Activated CD4-positive, alpha-beta T cell treated with anti-CD3 and anti-CD28 coated beads, Interleukin-2, Interleukin-6, amounts not matched to agents 100 ng/mL and 50 ng/mL, durations not matched to agents 16 hours and 8 hours (primary cell): ENCODE measurements around the gene NFATC2.

ENCODE experiments used
- DNase-seq: peaks from one replicate; pipeline ENCODE4 v3.0.0-alpha.2; 2020

NFATC2 gene

GRCh38 chr20:51386586-51386985 is 155.9 kb downstream of the NFATC2 start:
- DNase-seq, result peak; percentile 83

GRCh38 chr20:51385646-51386530 is 156.6 kb downstream of the NFATC2 start:
- DNase-seq, result peak; percentile 61

GRCh38 chr20:51384875-51385274 is 157.6 kb downstream of the NFATC2 start:
- DNase-seq, result peak; percentile 59

GRCh38 chr20:51383891-51384510 is 158.5 kb downstream of the NFATC2 start:
- DNase-seq, result no peak

- no peak for DNase-seq
These were observed 159.3 kb downstream of the NFATC2 start for GRCh38 chr20:51382986-51383821.

- DNase-seq, result no peak
These were observed 160.2 kb downstream of the NFATC2 start for GRCh38 chr20:51382111-51382985.

GRCh38 chr20:51381557-51381956 is 161.0 kb downstream of the NFATC2 start:
- no peak for DNase-seq

- DNase-seq, result no peak
These were observed 161.8 kb downstream of the NFATC2 start for GRCh38 chr20:51380401-51381385.

GRCh38 chr20:51379601-51380341 is 162.7 kb downstream of the NFATC2 start:
- no peak for DNase-seq

GRCh38 chr20:51378171-51378928 is 164.2 kb downstream of the NFATC2 start:
- DNase-seq, result no peak

- no peak for DNase-seq
These were observed 165.4 kb downstream of the NFATC2 start for GRCh38 chr20:51377132-51377531.

GRCh38 chr20:51376111-51376510 is 166.4 kb downstream of the NFATC2 start:
- DNase-seq, result no peak

- no peak for DNase-seq
These were observed 167.0 kb downstream of the NFATC2 start for GRCh38 chr20:51375561-51375960.

- DNase-seq, result no peak
These were observed 167.6 kb downstream of the NFATC2 start for GRCh38 chr20:51374961-51375360.

- no peak for DNase-seq
These were observed 168.1 kb downstream of the NFATC2 start for GRCh38 chr20:51374456-51374830.

GRCh38 chr20:51373713-51374455 is 168.6 kb downstream of the NFATC2 start:
- no peak for DNase-seq

- no peak for DNase-seq
These were observed 169.6 kb downstream of the NFATC2 start for GRCh38 chr20:51372966-51373365.

- peak; percentile 76 for DNase-seq
These were observed 170.2 kb downstream of the NFATC2 start for GRCh38 chr20:51372176-51372803.
